ENCODE data around the gene IGF2. TPM values are rescaled to one million over a fixed set of nuclear protein-coding genes. Genes with fewer than 3 reads are reported as not detected.
A peak's percentile ranks its signal among the peaks of the same experiment; 100 is the strongest.
"Not testable (repeated sequence)": the region's sequence is repeated elsewhere in the genome, so short reads cannot be mapped to it uniquely, and the experiment has no call there.

The IGF2 gene
- total RNA-seq = 10 to 100 TPM in 1 of 3 donors, 1 to 10 TPM in 2; 4.6 to 12.5 (median 5.7) TPM

GRCh38 chr11:2139123-2139521, at the start of gene IGF2:
Gene IGF2 (minus strand): TSS chr11:2139389. CDS start chr11:2135523, 3,866 bp downstream.
- H3K27me3 Mint-ChIP-seq (ENCODE audit: low read depth) = peaks cover 63% of the 10 kb centered on the region
- peak within 1 kb of the TSS; percentile 74 for H3K4me3 Mint-ChIP-seq
- no peaks in the 10 kb centered on the region for H3K36me3 Mint-ChIP-seq (ENCODE audit: insufficient read depth)
- no peaks in the 10 kb centered on the region for H3K9me3 Mint-ChIP-seq
- DNase-seq (no peak), ATAC-seq (peak in 1 of 2 donors; percentile 5)
- H3K4me1 Mint-ChIP-seq (ENCODE audit: low read depth) = peaks cover 29% of the 10 kb centered on the region

GRCh38 chr11:2188745-2189144, 49.6 kb upstream of the IGF2 start:
- Mint-ChIP-seq H3K9me3 (no peaks in the 10 kb centered on the region), H3K27me3 (ENCODE audit: low read depth) (peaks cover 14% of the 10 kb centered on the region)

GRCh38 chr11:2187280-2187707, 48.1 kb upstream of the IGF2 start:
- Mint-ChIP-seq H3K9me3 (no peaks in the 10 kb centered on the region), H3K36me3 (ENCODE audit: insufficient read depth) (no peaks in the 10 kb centered on the region)
- no peak for DNase-seq

More at GRCh38 chr11:2188745-2189144, 49.6 kb upstream of the IGF2 start:
- H3K4me1 Mint-ChIP-seq (ENCODE audit: low read depth) = no peaks in the 10 kb centered on the region
- ATAC-seq = no peak
- no peak overlapping the region for H3K4me3 Mint-ChIP-seq
- H3K36me3 Mint-ChIP-seq (ENCODE audit: insufficient read depth) = no peaks in the 10 kb centered on the region
- no peak for DNase-seq

GRCh38 chr11:2186669-2187279, 47.6 kb upstream of the IGF2 start:
- Mint-ChIP-seq H3K4me3 (no peak overlapping the region), H3K4me1 (ENCODE audit: low read depth) (no peaks in the 10 kb centered on the region), H3K36me3 (ENCODE audit: insufficient read depth) (no peaks in the 10 kb centered on the region), H3K27me3 (ENCODE audit: low read depth) (peaks cover 14% of the 10 kb centered on the region), H3K9me3 (no peaks in the 10 kb centered on the region)
- DNase-seq (peak; percentile 22), ATAC-seq (peak; percentile 89 to 91)

More at GRCh38 chr11:2187280-2187707, 48.1 kb upstream of the IGF2 start:
- H3K4me1 Mint-ChIP-seq (ENCODE audit: low read depth) = no peaks in the 10 kb centered on the region
- H3K27me3 Mint-ChIP-seq (ENCODE audit: low read depth) = peaks cover 14% of the 10 kb centered on the region
- peak in 1 of 2 donors; percentile 32 for ATAC-seq
- no peak overlapping the region for H3K4me3 Mint-ChIP-seq

- Mint-ChIP-seq H3K27me3 (ENCODE audit: low read depth) (peaks cover 14% of the 10 kb centered on the region), H3K4me3 (no peak overlapping the region), H3K36me3 (ENCODE audit: insufficient read depth) (no peaks in the 10 kb centered on the region), H3K4me1 (ENCODE audit: low read depth) (no peaks in the 10 kb centered on the region), H3K9me3 (no peaks in the 10 kb centered on the region)
- ATAC-seq (no peak), DNase-seq (no peak)
These were observed 46.3 kb upstream of the IGF2 start for GRCh38 chr11:2185324-2186085.

- Mint-ChIP-seq H3K4me1 (ENCODE audit: low read depth) (no peaks in the 10 kb centered on the region), H3K4me3 (no peak overlapping the region), H3K9me3 (no peaks in the 10 kb centered on the region), H3K36me3 (ENCODE audit: insufficient read depth) (no peaks in the 10 kb centered on the region), H3K27me3 (ENCODE audit: low read depth) (peaks cover 8% of the 10 kb centered on the region)
- no peak for DNase-seq
- no peak for ATAC-seq
These were observed 43.7 kb upstream of the IGF2 start for GRCh38 chr11:2182692-2183474.

GRCh38 chr11:2182075-2182474, 42.9 kb upstream of the IGF2 start:
- no peak for ATAC-seq
- peaks cover 8% of the 10 kb centered on the region for H3K27me3 Mint-ChIP-seq (ENCODE audit: low read depth)
- DNase-seq = no peak
- H3K4me3 Mint-ChIP-seq = no peak overlapping the region
- no peaks in the 10 kb centered on the region for H3K4me1 Mint-ChIP-seq (ENCODE audit: low read depth)
- no peaks in the 10 kb centered on the region for H3K9me3 Mint-ChIP-seq
- no peaks in the 10 kb centered on the region for H3K36me3 Mint-ChIP-seq (ENCODE audit: insufficient read depth)

- no peak for ATAC-seq
- H3K9me3 Mint-ChIP-seq = no peaks in the 10 kb centered on the region
- no peak for DNase-seq
- H3K4me1 Mint-ChIP-seq (ENCODE audit: low read depth) = no peaks in the 10 kb centered on the region
- peaks cover 8% of the 10 kb centered on the region for H3K27me3 Mint-ChIP-seq (ENCODE audit: low read depth)
- no peaks in the 10 kb centered on the region for H3K36me3 Mint-ChIP-seq (ENCODE audit: insufficient read depth)
- H3K4me3 Mint-ChIP-seq = no peak overlapping the region
These were observed 41.7 kb upstream of the IGF2 start for GRCh38 chr11:2180789-2181370.

GRCh38 chr11:2180347-2180746, 41.2 kb upstream of the IGF2 start:
- no peak overlapping the region for H3K4me3 Mint-ChIP-seq
- H3K9me3 Mint-ChIP-seq = no peaks in the 10 kb centered on the region
- H3K4me1 Mint-ChIP-seq (ENCODE audit: low read depth) = no peaks in the 10 kb centered on the region
- peaks cover 8% of the 10 kb centered on the region for H3K27me3 Mint-ChIP-seq (ENCODE audit: low read depth)
- no peaks in the 10 kb centered on the region for H3K36me3 Mint-ChIP-seq (ENCODE audit: insufficient read depth)
- no peak for ATAC-seq
- DNase-seq = no peak

- H3K9me3 Mint-ChIP-seq = no peaks in the 10 kb centered on the region
- ATAC-seq (no peak), DNase-seq (no peak)
- peaks cover under 1% of the 10 kb centered on the region for H3K27me3 Mint-ChIP-seq (ENCODE audit: low read depth)
- H3K4me3 Mint-ChIP-seq = no peak overlapping the region
- H3K36me3 Mint-ChIP-seq (ENCODE audit: insufficient read depth) = no peaks in the 10 kb centered on the region
- H3K4me1 Mint-ChIP-seq (ENCODE audit: low read depth) = no peaks in the 10 kb centered on the region
These were observed 40.3 kb upstream of the IGF2 start for GRCh38 chr11:2179516-2179915.

GRCh38 chr11:2178906-2179494, 39.8 kb upstream of the IGF2 start:
- ATAC-seq (no peak), DNase-seq (no peak)
- Mint-ChIP-seq H3K36me3 (ENCODE audit: insufficient read depth) (no peaks in the 10 kb centered on the region), H3K4me3 (no peak overlapping the region), H3K9me3 (no peaks in the 10 kb centered on the region), H3K27me3 (ENCODE audit: low read depth) (peaks cover 2% of the 10 kb centered on the region), H3K4me1 (ENCODE audit: low read depth) (no peaks in the 10 kb centered on the region)

- ATAC-seq; H3K27me3 Mint-ChIP-seq (ENCODE audit: low read depth); H3K4me1 Mint-ChIP-seq (ENCODE audit: low read depth); H3K36me3 Mint-ChIP-seq (ENCODE audit: insufficient read depth); DNase-seq; H3K9me3 Mint-ChIP-seq; H3K4me3 Mint-ChIP-seq: not testable (repeated sequence)
These were observed 39.0 kb upstream of the IGF2 start for GRCh38 chr11:2178055-2178773.

GRCh38 chr11:2177076-2177475, 37.9 kb upstream of the IGF2 start:
- Mint-ChIP-seq H3K9me3 (no peaks in the 10 kb centered on the region), H3K4me3 (no peak overlapping the region), H3K4me1 (ENCODE audit: low read depth) (no peaks in the 10 kb centered on the region), H3K36me3 (ENCODE audit: insufficient read depth) (no peaks in the 10 kb centered on the region), H3K27me3 (ENCODE audit: low read depth) (peaks cover 2% of the 10 kb centered on the region)
- no peak for DNase-seq
- no peak for ATAC-seq

Data from activated T-cell treated with anti-CD3 and anti-CD28 coated beads, Interleukin-2, amount 50 U/mL, for 4 hours (primary cell).